GM19455 (cell line): ENCODE measurements around the gene CRYBB3.
"Not testable (repeated sequence)": the region's sequence is repeated elsewhere in the genome, so short reads cannot be mapped to it uniquely, and the experiment has no call there.

Experiments used
- ATAC-seq: cut with Tn5 transposase; IDR thresholded peaks from one replicate; pipeline ENCODE4 v1.9.1; 2021; ENCODE audit not compliant: unreplicated experiment

The CRYBB3 gene

DNA sequence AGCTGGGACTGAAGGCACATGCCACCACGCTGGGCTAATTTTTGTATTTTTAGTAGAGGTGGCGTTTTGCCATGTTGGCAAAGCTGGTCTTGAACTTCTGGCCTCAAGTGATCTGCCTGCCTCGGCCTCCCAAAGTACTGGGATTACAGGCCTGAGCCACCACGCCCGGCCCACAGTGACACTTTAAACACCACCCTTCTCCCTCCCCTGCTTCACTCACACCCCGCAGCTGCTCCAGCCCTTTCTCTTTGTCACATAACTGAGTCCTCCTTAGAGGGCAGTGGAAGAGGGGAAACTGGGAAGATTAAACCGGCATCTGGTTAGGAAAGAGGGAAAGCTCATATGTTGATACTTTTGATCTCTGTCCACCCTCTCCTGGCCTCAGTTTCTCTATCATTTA is 4.9 kb downstream of the CRYBB3 start:
- ATAC-seq = not testable (repeated sequence)

DNA sequence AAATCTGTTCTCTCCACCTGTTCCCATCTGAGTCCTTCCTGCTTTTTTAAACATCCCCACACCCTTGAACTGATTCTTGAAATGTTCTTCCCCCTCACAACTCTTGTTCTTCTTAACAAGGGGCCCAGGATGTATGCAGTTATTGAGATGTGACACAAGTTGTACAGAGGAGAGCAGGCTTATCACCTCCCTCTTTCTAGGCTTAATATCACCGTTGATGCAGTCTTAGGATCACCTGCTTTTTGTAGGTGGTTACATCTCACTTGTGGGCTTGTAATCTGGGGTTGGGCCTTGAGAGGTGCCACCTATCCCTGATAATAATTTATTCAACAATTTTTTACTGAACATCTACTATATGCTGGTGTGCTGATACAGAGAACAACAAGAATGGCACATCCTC is 6.2 kb downstream of the CRYBB3 start:
- ATAC-seq = no peak

GRCh38 chr22:25206998-25207397 is 7.3 kb downstream of the CRYBB3 start:
- ATAC-seq = no peak

DNA sequence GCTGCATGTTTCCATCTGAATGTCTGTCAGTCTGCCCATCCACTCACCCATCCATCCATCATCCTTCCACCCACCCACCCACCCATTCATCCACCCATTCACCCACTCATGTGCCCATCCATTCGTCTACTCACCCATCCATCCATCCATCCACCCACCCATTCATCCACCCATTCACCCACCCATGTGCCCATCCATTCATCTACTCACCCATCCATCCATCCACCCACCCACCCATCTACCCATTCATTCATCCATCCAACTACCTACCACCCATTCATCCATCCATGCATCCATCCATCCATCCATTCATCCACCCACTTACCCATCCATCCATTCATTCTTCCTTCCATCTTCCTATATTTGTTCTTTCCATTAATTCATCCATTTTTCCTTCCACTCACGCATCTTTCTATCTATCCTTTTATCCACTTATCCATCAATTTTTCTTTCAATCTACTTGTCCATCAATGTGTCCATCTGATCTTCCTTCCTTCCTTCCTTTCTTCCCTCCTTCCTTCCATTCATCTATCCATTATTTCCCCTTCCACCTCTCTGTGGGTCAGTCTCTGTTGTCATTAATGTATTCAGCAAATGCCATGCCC is 8.0 kb downstream of the CRYBB3 start:
- no peak for ATAC-seq

GRCh38 chr22:25208328-25208727 is 8.7 kb downstream of the CRYBB3 start:
- ATAC-seq = no peak

- no peak for ATAC-seq
Measured at GRCh38 chr22:25208743-25209505, 9.3 kb downstream of the CRYBB3 start.

DNA sequence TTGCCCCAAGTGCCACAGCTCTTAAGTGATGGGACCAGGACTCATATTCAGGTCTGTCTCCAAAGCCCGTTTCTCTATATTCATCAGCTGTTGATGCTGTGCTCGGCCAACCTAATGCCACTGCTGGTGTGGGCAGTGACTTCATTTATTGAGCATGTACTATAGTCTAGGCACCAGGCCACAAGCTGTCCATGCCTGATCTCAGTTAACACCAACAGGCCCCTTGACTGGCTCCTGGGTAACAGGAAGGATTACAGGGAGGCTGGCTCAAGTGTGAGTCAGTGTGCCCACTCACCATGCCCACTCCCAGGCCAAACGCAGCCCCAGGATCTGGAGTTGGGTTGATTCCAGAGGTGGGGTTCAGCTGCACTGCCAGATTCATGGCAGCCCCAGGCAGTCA is 11.1 kb downstream of the CRYBB3 start:
- ATAC-seq = no peak

DNA sequence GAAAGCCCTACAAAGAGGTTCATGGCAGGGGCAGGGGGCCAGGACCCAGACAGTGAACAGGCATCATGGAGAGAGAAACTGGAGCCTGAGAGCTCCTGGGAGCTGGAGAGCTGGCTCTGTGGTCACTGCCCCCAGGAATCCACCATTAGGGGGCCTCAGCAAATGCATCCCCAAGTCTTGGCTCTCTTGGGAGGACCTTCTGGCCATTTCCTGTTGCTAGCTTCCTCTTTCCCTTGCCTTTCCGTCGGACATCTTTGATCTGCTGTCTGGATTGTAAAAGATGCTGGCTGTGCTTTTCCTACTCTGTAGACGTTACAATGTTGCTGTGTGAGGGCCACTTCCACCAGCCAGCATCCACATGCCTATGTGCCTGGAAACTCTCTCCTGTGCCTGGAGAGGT is 12.7 kb downstream of the CRYBB3 start:
- no peak for ATAC-seq

GRCh38 chr22:25213221-25213620 is 13.6 kb downstream of the CRYBB3 start:
- ATAC-seq = no peak

GRCh38 chr22:25216230-25216629 is 16.6 kb downstream of the CRYBB3 start:
- no peak for ATAC-seq

- ATAC-seq = no peak
Measured at GRCh38 chr22:25219211-25219689, 19.6 kb downstream of the CRYBB3 start, which contains the start of gene CRYBB2. Gene CRYBB2, plus strand, starts transcription at chr22:25219639. Its CDS starts 1,791 bp downstream, at chr22:25221430.

- ATAC-seq = no peak
Measured at GRCh38 chr22:25219948-25220442, 20.3 kb downstream of the CRYBB3 start.

DNA sequence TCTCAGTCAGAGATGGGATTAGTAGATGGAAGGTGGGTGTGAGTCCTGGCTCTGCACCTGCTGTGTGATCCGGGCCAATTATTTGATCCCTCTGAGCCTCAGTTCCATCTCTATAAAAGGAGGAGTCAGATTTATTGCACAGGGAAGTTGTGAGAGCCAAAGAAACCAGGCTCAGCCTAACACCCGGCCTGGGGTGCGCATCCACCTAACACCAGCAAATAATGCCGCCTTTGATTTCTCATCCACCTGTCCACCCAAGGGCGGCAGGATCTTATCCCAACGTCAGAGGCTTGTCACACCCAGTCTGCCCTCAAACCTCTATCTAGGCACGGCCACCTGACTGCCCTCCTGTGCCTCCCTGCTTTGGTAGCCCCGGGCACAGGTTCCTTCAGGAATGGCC is 22.1 kb downstream of the CRYBB3 start:
- no peak for ATAC-seq

GRCh38 chr22:25223269-25223850 is 23.7 kb downstream of the CRYBB3 start:
- no peak for ATAC-seq

DNA sequence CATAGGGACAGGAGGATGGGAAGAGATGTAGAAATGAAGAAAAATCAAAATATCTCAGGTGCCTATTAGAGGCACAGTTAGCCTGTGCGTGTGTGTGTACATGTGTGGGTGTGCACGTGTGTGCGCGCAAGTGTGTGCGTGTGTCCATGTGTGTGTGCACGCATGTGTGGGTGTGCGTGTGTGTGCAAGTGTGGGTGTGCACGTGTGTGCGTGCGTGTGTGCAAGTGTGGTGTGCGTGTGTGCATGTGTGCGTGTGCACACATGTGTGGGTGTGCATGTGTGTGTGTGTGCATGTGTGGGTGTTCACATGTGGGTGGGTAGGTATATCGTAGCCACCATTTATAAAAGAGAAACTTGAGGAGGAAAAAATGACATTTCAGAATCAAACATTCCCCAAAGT is 29.2 kb downstream of the CRYBB3 start:
- no peak for ATAC-seq

- ATAC-seq = not testable (repeated sequence)
Measured at GRCh38 chr22:25230760-25231159, 31.1 kb downstream of the CRYBB3 start.

DNA sequence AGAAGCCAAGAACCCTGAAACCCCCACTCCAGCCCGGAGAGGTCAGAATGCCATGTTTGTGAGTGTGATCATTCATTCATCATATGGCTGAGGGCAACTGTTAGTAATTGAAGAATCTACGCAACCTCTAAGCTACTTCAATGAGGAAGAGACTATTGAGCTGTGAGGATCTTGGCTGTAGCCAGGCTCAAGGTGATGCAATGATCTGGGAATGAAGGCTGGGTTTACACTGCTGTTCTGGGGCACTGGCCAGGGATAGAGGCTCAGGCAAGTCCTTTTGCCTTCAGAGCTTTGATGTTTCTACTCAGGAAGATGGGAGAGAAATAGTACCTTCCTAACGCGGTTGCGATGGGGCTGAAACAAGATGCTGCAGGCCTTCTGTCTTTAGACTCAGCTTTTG is 32.6 kb downstream of the CRYBB3 start:
- ATAC-seq = no peak

GRCh38 chr22:25233706-25234105 is 34.0 kb downstream of the CRYBB3 start:
- not testable (repeated sequence) for ATAC-seq

- no peak for ATAC-seq
Measured at GRCh38 chr22:25235547-25236290, 36.1 kb downstream of the CRYBB3 start.

GRCh38 chr22:25236417-25236816 is 36.8 kb downstream of the CRYBB3 start:
- no peak for ATAC-seq

GRCh38 chr22:25237503-25237902 is 37.8 kb downstream of the CRYBB3 start:
- ATAC-seq = no peak
